ENCODE data around the gene VCAN. TPM values are rescaled to one million over a fixed set of nuclear protein-coding genes. Genes with fewer than 3 reads are reported as not detected.

The VCAN gene
- total RNA-seq, 2 donors from 2014 or later: 9.8 to 27.2 TPM

GRCh38 chr5:83570916-83571315 is 99.4 kb downstream of the VCAN start:
- Histone ChIP-seq H3K9ac (ENCODE audit: low read depth in 2 of 2, low read length in 2 of 2) (no peak overlapping the region), H3K4me3 (no peak overlapping the region), H3K36me3 (no peaks in the 10 kb centered on the region), H3K4me1 (no peaks in the 10 kb centered on the region), H3K9me3 (no peaks in the 10 kb centered on the region), H3K27me3 (no peaks in the 10 kb centered on the region), H3K27ac (no peak overlapping the region)
- DNase-seq: no peak
- TF ChIP-seq CTCF (IDR thresholded peaks at IDR 0.05): no peak
- intact Hi-C loops (cut with DNase I): no loop called here

GRCh38 chr5:83572271-83572670 is 100.7 kb downstream of the VCAN start:
- Histone ChIP-seq H3K36me3 (no peaks in the 10 kb centered on the region), H3K4me1 (no peaks in the 10 kb centered on the region), H3K9ac (ENCODE audit: low read depth in 2 of 2, low read length in 2 of 2) (no peak overlapping the region), H3K27ac (no peak overlapping the region), H3K4me3 (no peak overlapping the region), H3K27me3 (no peaks in the 10 kb centered on the region), H3K9me3 (no peaks in the 10 kb centered on the region)
- no peak for DNase-seq
- TF ChIP-seq CTCF (IDR thresholded peaks at IDR 0.05): no peak
- intact Hi-C loops (cut with DNase I): no loop called here

GRCh38 chr5:83576341-83576740 is 104.8 kb downstream of the VCAN start:
- no peak overlapping the region for H3K27ac ChIP-seq

GRCh38 chr5:83577036-83577636 is 105.6 kb downstream of the VCAN start:
- no peak for TF ChIP-seq CTCF (IDR thresholded peaks at IDR 0.05)
- DNase-seq: peak; percentile 82

More at GRCh38 chr5:83576341-83576740, 104.8 kb downstream of the VCAN start:
- Histone ChIP-seq H3K4me3 (no peak overlapping the region), H3K27me3 (no peaks in the 10 kb centered on the region), H3K9me3 (no peaks in the 10 kb centered on the region), H3K36me3 (no peaks in the 10 kb centered on the region), H3K4me1 (no peaks in the 10 kb centered on the region), H3K9ac (ENCODE audit: low read depth in 2 of 2, low read length in 2 of 2) (no peak overlapping the region)
- no peak for DNase-seq
- TF ChIP-seq CTCF (IDR thresholded peaks at IDR 0.05): no peak
- intact Hi-C loops (cut with DNase I): no loop called here

GRCh38 chr5:83583859-83584258 is 112.3 kb downstream of the VCAN start:
- H3K9ac ChIP-seq (ENCODE audit: low read depth in 2 of 2, low read length in 2 of 2): no peak overlapping the region
- no peaks in the 10 kb centered on the region for H3K9me3 ChIP-seq
- TF ChIP-seq CTCF (IDR thresholded peaks at IDR 0.05): no peak
- H3K4me3 ChIP-seq: no peak overlapping the region
- H3K27me3 ChIP-seq: no peaks in the 10 kb centered on the region
- no peak for DNase-seq
- no peaks in the 10 kb centered on the region for H3K36me3 ChIP-seq
- H3K27ac ChIP-seq: no peak overlapping the region
- intact Hi-C loops (cut with DNase I): no loop called here
- H3K4me1 ChIP-seq: no peaks in the 10 kb centered on the region

More at GRCh38 chr5:83577036-83577636, 105.6 kb downstream of the VCAN start:
- intact Hi-C loops (cut with DNase I): no loop called here
- Histone ChIP-seq H3K4me1 (no peaks in the 10 kb centered on the region), H3K36me3 (no peaks in the 10 kb centered on the region), H3K27me3 (no peaks in the 10 kb centered on the region), H3K4me3 (no peak overlapping the region), H3K27ac (no peak overlapping the region), H3K9me3 (no peaks in the 10 kb centered on the region), H3K9ac (ENCODE audit: low read depth in 2 of 2, low read length in 2 of 2) (no peak overlapping the region)

All from colonic mucosa (tissue), 4 donors.